GM19035 (cell line): Measurements from ENCODE around the gene SCGB2B2.
"Not testable (repeated sequence)": the region's sequence is repeated elsewhere in the genome, so short reads cannot be mapped to it uniquely, and the experiment has no call there.

Experiments used
- ATAC-seq: cut with Tn5 transposase; IDR thresholded peaks from one replicate; pipeline ENCODE4 v1.9.1; 2021; ENCODE audit not compliant: unreplicated experiment

SCGB2B2 gene

GRCh38 chr19:34669305-34669704 is 7.7 kb downstream of the SCGB2B2 start:
- ATAC-seq = no peak

DNA sequence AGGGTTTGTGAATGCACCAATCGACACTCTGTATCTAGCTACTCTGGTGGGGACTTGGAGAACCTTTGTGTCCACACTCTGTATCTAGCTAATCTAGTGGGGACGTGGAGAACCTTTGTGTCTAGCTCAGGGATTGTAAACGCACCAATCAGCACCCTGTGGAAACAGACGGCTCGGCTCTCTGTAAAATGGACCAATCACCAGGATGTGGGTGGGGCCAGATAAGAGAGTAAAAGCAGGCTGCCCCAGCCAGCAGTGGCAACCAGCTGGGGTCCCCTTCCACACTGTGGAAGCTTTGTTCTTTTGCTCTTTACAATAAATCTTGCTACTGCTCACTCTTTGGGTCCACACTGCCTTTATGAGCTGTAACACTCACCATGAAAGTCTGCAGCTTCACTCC is 8.3 kb downstream of the SCGB2B2 start:
- not testable (repeated sequence) for ATAC-seq

GRCh38 chr19:34668077-34668689 is 8.8 kb downstream of the SCGB2B2 start:
- ATAC-seq = not testable (repeated sequence)

DNA sequence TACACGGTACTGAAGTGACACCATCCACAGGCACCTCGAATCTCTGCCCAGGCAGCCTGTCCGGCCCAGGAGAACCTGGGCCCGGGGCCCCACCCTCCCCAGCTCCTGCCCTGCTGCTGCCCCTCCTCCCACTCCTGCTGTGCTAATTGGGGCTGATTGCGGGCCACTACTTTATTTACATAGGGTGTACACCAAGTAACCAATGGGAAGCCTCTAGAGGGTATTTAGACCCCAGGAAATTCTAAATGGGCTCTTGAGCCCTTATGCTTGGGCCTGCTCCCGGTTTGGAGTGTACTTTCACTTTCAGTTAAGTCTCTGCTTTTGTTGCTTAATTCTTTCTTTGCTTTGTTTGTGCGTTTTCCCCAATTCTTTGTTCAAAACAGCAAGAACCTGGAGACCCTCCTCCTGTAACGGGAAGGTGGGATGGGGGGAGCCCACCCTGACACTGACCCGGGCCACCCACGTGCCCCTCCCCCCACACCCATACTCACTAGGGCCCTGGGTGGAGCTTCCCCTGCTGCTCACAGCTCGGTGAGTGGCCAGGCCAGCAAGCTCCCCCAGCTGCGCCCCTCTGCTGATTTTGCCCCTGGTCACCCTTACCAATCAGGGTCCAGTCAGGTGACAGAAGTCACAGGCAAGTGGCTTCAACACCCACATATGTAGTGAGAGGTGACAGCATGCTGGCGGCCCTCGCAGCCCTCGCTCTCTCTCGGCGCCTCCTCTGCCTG is 9.4 kb downstream of the SCGB2B2 start:
- ATAC-seq = no peak

GRCh38 chr19:34666958-34667265 is 10.0 kb downstream of the SCGB2B2 start:
- no peak for ATAC-seq

DNA sequence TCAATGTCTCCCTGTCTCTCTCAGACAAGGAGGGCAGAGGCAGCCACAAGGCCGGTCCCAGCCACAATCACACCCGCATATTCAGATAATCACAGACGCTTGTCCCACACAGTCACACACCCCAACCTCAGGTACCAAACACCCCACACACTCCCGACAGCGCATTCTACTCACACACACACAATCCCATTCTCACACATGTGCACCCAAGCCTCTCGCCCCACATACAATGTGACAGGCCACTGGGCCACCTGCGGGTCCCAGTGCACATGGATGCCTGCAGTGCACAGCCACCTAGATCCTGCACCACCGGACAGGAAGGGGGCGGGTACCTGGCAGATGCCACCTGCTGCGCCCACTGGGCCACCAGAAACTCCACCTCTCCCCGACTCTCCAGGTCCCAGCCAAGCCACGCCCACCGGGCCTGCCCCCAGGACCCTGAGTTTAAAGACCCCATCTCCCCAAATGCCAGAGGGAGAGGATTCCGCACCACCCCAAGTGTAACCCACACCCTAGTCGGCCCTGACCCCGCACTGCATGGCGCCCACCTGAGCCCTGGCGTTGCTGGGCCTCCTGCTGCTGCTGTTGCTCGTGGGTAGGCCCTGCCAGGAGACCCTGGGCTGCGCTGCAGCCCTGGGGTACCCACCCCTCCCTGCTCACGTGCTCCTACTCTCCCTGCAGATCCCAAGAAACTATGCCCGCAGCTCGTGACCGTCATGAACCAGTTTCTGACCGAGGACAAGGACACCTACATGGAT is 10.6 kb downstream of the SCGB2B2 start:
- ATAC-seq = no peak

DNA sequence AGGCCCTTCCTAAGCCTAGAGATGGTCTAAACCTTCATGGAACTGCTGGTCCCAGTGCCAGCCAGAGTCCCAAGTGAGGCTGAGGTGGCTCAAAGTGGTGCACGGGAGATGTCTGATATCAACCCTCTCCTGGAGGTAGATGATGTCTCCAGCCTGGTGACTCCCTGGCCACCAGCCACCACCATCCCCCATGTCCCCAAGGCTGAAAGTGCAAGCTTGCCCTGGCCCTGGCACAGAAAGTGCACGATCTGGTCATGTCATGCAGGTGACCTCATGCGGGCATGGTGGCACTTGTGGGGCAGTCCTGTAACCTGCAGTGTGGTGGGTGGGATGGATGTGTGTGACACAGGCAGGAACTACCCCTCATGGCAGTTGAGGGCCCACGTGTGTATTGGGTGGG is 11.7 kb downstream of the SCGB2B2 start:
- ATAC-seq = not testable (repeated sequence)

GRCh38 chr19:34664870-34665269 is 12.1 kb downstream of the SCGB2B2 start:
- no peak for ATAC-seq

- no peak for ATAC-seq
These were observed 12.8 kb downstream of the SCGB2B2 start for GRCh38 chr19:34664168-34664567.

DNA sequence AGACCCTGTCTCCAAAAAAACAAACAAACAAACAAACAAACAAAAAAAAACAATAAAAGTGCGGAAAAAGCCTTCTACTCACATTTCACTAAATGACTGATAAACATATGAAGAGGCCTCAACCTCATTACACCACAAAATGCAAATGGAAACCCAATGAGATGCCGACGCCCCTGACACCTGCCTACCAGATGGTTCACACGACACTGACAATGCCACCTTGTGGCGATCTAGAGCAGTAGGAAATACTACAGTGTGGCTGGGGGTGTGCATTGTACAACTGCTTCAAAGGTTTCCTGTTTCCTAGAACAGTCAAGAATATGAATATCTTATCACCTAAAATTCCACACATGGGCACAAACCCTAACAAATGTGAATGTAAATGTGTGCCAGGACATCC is 14.0 kb downstream of the SCGB2B2 start:
- no peak for ATAC-seq

DNA sequence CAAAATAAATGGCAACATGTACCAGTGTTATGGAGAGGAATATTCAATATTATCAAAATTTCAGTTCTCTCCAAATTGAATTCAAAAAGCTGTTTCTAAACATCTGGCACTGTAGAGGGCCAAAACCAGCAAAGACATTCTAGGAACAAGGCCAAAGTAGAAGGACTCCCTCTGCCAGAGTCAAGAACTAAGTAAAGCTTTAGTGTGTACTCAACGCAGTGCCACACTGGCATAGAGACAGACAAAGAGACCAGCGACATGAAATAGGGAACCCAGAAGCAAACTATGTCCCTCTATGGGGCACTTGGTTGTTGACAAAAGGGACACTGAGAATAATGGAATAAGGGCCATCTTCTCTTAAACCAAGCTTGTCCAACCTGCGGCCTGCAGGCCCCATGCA is 15.6 kb downstream of the SCGB2B2 start:
- ATAC-seq = no peak

DNA sequence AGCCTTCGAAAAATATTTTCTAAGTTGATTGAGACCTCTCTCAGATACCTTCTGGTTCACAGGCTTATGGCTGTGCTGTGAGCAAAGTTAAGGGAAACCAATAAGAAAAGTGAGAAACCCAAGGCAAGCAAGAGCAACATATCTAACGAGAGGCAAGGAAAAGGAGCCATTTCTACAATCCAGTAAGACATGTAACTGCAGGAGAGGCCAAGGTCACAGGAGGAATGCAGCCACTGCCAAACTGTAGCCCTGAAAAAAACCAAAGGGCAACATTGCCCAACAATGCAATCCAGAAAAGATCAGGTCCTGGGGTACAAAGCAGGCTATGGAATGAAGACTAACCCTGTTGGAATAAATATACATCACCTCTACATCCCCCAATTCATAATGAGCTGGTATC is 21.3 kb downstream of the SCGB2B2 start:
- no peak for ATAC-seq

GRCh38 chr19:34654796-34655195 is 22.2 kb downstream of the SCGB2B2 start:
- no peak for ATAC-seq

GRCh38 chr19:34651747-34652146 is 25.2 kb downstream of the SCGB2B2 start:
- no peak for ATAC-seq

- no peak for ATAC-seq
These were observed 26.9 kb downstream of the SCGB2B2 start for GRCh38 chr19:34649886-34650543.

- ATAC-seq = no peak
These were observed 31.4 kb downstream of the SCGB2B2 start for GRCh38 chr19:34645551-34645950.

- ATAC-seq = no peak
These were observed 31.9 kb downstream of the SCGB2B2 start for GRCh38 chr19:34644991-34645461.

DNA sequence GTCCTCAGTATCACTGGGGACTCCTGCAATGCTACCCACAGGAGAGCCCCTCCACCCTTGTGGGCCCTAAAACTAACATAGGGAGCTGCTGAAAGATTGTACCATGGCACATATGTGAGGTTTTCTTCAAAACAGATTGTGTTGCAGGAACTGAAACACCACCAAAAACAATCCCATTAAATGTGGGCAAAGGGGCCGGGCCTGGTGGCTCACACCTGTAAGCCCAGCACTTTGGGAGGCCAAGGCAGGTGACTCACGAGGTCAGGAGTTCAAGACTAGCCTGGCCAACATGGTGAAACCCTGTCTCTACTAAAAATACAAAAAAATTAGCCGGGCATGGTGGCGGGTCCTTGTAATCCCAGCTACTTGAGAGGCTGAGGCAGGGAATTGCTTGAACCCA is 34.7 kb downstream of the SCGB2B2 start:
- no peak for ATAC-seq

DNA sequence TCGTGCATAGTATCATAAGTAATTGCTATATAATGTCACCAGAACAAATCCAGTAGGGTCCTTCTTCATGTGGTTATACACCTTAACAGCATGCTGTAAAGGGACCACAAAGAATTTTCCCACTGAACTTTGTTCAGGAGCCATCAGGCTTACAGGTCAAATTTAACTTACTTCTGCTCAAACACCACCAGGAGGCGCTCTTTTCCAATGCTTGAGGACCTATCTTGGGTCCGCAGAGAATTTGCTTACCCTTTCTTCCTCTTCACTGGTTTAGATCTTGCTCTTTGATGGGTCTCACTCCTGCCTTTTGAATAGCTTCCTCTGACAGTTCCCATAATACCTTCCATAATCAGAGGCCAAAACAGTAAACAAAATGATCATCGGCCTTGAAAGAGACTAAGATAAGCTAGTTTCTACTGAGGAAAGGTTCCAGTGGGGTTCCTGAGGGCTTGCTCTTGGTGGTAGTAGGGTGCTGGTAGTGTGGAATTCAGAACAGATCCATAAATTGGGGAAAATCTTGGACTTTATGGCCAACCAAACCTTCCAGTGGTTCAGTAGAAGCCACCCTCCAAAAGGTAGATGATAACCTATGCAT is 37.4 kb downstream of the SCGB2B2 start:
- ATAC-seq = no peak

- no peak for ATAC-seq
These were observed 43.2 kb downstream of the SCGB2B2 start for GRCh38 chr19:34633802-34634201.
